NT2/D1 (cell line): Measurements from ENCODE around the gene NFX1.

Experiments used
- SUZ12 ChIP-seq: IDR thresholded peaks from 2 replicates; pipeline ENCODE4 v1.6.1; 2011; ENCODE audit not compliant: insufficient read length, insufficient read depth; ENCODE audit errors: extremely low read depth
- YY1 ChIP-seq: IDR thresholded peaks from 2 replicates; pipeline ENCODE4 v1.6.1; 2011; ENCODE audit not compliant: insufficient read length, insufficient read depth
- ZNF274 ChIP-seq: IDR thresholded peaks from 2 replicates; pipeline ENCODE4 v1.6.1; 2011; ENCODE audit warnings: mild to moderate bottlenecking, low read depth, low read length

DNA sequence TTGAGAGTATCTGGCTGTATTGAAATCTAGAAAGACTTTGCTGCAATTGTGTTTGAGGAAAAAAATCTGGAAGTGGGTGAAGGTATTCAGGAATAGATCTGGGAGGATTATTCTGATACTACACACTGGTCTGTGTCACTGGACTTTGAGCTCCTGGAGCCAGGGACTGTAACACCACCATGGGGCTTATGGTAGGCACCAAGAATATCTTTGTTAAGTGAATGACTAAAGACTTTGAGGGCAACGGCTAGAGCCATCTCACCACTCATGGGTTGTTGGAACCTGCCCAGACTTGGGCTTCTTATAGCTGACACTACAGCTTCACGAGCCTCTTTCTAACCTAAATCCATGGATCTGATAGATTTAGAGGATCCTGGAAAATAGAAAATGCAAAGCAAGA is 10.2 kb downstream of the NFX1 start:
- TF ChIP-seq ZNF274 (no peak), SUZ12 (no peak), YY1 (no peak)
